Gastrocnemius medialis (tissue), 4 donors: ENCODE data around the gene DNAH5.

Experiments used
- CTCF ChIP-seq, 5 experiments: fragments of 450-650 bp in 3 of 5; fragments of 200-600 bp in 2 of 5; sonication (generic) in 2 of 5; IDR thresholded peaks in 4 of 5; conservative IDR thresholded peaks in 1 of 5; 1 replicate in 4 of 5; 2 replicates in 1 of 5; pipeline ENCODE4 v1.5.1; 2016 to 2019; ENCODE audit warnings: antibody characterized with exemption in 5 of 5, mild to moderate bottlenecking in 3 of 5, moderate library complexity in 3 of 5
- POLR2A ChIP-seq, 2 donors: fragments of 450-650 bp; IDR thresholded peaks; one replicate each; pipeline ENCODE4 v1.6.1; 2017; ENCODE audit warnings: antibody characterized with exemption in 2 of 2, mild to moderate bottlenecking in 2 of 2, moderate library complexity in 2 of 2

GRCh38 chr5:13692172-13692571 is 252.3 kb downstream of the DNAH5 start:
- TF ChIP-seq POLR2A (IDR thresholded peaks at IDR 0.05) (no peak), CTCF (IDR thresholded peaks at IDR 0.05 in 4 of 5, conservative IDR thresholded peaks at IDR 0.05 in 1 of 5) (no peak)
